Mammary epithelial cell (primary cell): ENCODE data around the gene UGT1A4.

Experiments
- EZH2 ChIP-seq: IDR thresholded peaks from 2 replicates; pipeline ENCODE4 v1.6.1; 2012; ENCODE audit warnings: low read length, inconsistent platforms, borderline replicate concordance
- TF ChIP-seq, protein P1 (sequence below), 2 donors: IDR thresholded peaks in 1 of 2; conservative IDR thresholded peaks in 1 of 2; 2 replicates each; pipeline ENCODE4 v1.5.1; 2011 to 2012; ENCODE audit warnings: inconsistent platforms in 2 of 2, low read length in 2 of 2, mild to moderate bottlenecking in 2 of 2, control low read depth in 1 of 2, low read depth in 1 of 2; ENCODE audit not compliant: insufficient read depth in 1 of 2; ENCODE audit errors: extremely low read depth in 1 of 2

DNA sequence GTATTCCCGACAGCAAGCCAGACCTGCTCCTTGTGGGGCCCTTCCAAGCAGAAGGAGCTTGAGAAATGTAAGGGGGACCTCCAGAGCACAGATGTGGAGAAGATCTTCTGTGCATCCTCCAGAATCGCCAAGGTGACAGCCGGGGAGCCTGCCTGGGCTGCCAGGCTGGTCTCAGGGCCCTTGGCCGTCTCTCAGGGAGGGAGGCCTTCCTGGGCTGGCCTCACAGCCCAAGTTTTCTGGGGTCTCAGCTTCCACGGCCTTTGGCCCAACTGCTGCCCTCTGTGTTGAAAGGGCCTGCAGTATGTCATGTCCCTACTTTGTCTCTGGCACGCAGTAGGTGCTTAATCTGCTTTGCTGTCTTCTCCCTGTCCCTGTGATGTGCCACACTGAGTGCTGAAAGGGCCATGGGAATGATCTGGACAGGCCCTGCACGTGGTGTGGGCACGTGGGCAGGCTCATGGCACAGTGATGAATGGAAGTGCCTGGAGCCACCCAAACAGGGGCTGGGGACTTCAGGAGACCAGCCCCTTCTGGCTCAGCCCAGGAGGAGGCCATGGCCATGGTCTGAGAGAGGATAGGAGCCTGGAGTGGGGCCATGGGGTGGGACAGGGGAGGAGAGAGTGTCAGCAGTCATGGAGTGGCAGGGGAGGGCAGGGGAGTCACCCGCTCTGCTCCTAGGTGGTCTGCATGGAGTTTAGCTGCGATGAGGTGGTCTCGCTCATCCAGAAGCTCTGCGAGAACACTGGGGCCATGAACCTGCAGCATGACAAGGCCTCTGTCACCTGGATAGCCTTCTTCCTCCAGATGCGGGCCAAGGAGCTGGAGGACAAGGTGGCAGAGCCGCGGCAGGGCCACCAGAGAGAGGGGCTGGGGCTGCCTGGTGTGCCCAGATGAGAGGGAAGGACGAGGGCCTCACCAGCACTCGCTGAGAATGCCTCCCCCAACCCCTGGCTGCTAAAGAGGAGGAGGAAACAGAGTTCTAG, 100.4 kb downstream of the UGT1A4 start:
- TF ChIP-seq, protein P1, sequence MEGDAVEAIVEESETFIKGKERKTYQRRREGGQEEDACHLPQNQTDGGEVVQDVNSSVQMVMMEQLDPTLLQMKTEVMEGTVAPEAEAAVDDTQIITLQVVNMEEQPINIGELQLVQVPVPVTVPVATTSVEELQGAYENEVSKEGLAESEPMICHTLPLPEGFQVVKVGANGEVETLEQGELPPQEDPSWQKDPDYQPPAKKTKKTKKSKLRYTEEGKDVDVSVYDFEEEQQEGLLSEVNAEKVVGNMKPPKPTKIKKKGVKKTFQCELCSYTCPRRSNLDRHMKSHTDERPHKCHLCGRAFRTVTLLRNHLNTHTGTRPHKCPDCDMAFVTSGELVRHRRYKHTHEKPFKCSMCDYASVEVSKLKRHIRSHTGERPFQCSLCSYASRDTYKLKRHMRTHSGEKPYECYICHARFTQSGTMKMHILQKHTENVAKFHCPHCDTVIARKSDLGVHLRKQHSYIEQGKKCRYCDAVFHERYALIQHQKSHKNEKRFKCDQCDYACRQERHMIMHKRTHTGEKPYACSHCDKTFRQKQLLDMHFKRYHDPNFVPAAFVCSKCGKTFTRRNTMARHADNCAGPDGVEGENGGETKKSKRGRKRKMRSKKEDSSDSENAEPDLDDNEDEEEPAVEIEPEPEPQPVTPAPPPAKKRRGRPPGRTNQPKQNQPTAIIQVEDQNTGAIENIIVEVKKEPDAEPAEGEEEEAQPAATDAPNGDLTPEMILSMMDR (conservative IDR thresholded peaks at IDR 0.05 in 1 of 2, IDR thresholded peaks at IDR 0.05 in 1 of 2; ENCODE audit: extremely low read depth in 1 of 2, insufficient read depth in 1 of 2, low read depth in 1 of 2, low read length in 2 of 2): no peak
- no peak for TF ChIP-seq EZH2
